ENCODE results near the gene NBEAL1. TPM values are rescaled to one million over a fixed set of nuclear protein-coding genes. Genes with fewer than 3 reads are reported as not detected.
"Not testable (repeated sequence)": the region's sequence is repeated elsewhere in the genome, so short reads cannot be mapped to it uniquely, and the experiment has no call there.

NBEAL1 gene
- polyA plus RNA-seq, 1 donor (not counting 4 experiments of a cell fraction or from before 2014, with no cell fraction given) = 14.7 TPM

- Histone ChIP-seq H3K4me2 (ENCODE audit: control insufficient read depth, extremely low read depth, insufficient read depth, low read depth, low read length) (no peak overlapping the region), H2AFZ (ENCODE audit: control insufficient read depth, low read length) (no peak overlapping the region), H3K9ac (ENCODE audit: control insufficient read depth, extremely low read depth, insufficient read depth, low read length) (no peak overlapping the region), H3K4me1 (ENCODE audit: control insufficient read depth, extremely low read depth, insufficient read depth, low read length) (no peaks in the 10 kb centered on the region), H3K27ac (ENCODE audit: control insufficient read depth, insufficient read depth, low read length) (no peak overlapping the region), H3K79me2 (ENCODE audit: control insufficient read depth, insufficient read depth, low read length) (no peaks in the 10 kb centered on the region), H3K9me3 (ENCODE audit: control insufficient read depth, low read depth, low read length) (no peaks in the 10 kb centered on the region), H4K20me1 (ENCODE audit: control insufficient read depth, extremely low read depth, insufficient read depth, low read length) (no peaks in the 10 kb centered on the region), H3K4me3 (ENCODE audit: control insufficient read depth in 2 of 3, extremely low read depth in 1 of 3, insufficient read depth in 2 of 3, low read depth in 1 of 3, low read length in 3 of 3) (no peak overlapping the region), H3K9me1 (ENCODE audit: control insufficient read depth, extremely low read depth, insufficient read depth, low read length) (no peaks in the 10 kb centered on the region), H3K27me3 (ENCODE audit: control insufficient read depth, extremely low read depth, insufficient read depth, low read length) (no peaks in the 10 kb centered on the region), H3K36me3 (ENCODE audit: control insufficient read depth in 2 of 2, extremely low read depth in 1 of 2, insufficient read depth in 2 of 2, low read length in 2 of 2) (peaks cover 0 to 8% of the 10 kb centered on the region in 2 experiments)
- dilution Hi-C loops (cut with MboI; ENCODE audit: extremely low pct_ligation_motif_present, low sequenced_read_pairs) = no loop called here
- TF ChIP-seq EZH2 (IDR thresholded peaks at IDR 0.05; ENCODE audit: low read length) (no peak), CTCF (optimal IDR thresholded peaks at IDR 0.05 in 1 of 3, IDR thresholded peaks at IDR 0.05 in 1 of 3, conservative IDR thresholded peaks at IDR 0.05 in 1 of 3; ENCODE audit: extremely low read depth in 1 of 3, insufficient read depth in 2 of 3, low read length in 3 of 3) (no peak)
- DNase-seq (ENCODE audit: low read depth, low spot score) (no peak), FAIRE-seq (no peak)
These were observed 134.5 kb downstream of the NBEAL1 start for GRCh38 chr2:203149194-203149593.

DNA sequence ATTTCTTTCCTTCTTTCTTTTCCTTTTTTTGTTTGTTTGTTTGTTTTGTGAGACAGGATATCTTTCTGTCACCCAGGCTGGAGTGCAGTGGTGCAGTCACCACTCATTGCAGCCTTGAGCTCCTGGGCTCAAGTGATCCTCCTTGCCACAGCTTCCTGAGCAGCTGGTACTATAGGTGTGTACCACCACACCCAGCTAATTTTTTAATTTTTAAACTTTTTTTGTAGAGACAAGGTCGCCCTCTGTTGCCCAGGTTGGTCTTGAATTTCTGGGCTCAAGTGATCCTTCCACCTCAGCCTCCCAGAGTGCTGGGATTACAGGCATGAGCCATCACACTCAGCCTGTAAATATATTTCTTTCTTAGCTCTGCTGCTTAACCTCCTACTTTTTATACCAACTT, 140.7 kb downstream of the NBEAL1 start:
- Histone ChIP-seq H3K9me3 (ENCODE audit: control insufficient read depth, low read depth, low read length) (no peaks in the 10 kb centered on the region), H3K9ac (ENCODE audit: control insufficient read depth, extremely low read depth, insufficient read depth, low read length) (no peak overlapping the region), H3K9me1 (ENCODE audit: control insufficient read depth, extremely low read depth, insufficient read depth, low read length) (no peaks in the 10 kb centered on the region), H3K4me2 (ENCODE audit: control insufficient read depth, extremely low read depth, insufficient read depth, low read depth, low read length) (no peak overlapping the region), H3K4me1 (ENCODE audit: control insufficient read depth, extremely low read depth, insufficient read depth, low read length) (no peaks in the 10 kb centered on the region), H3K4me3 (ENCODE audit: control insufficient read depth in 2 of 3, extremely low read depth in 1 of 3, insufficient read depth in 2 of 3, low read depth in 1 of 3, low read length in 3 of 3) (no peak overlapping the region), H3K27me3 (ENCODE audit: control insufficient read depth, extremely low read depth, insufficient read depth, low read length) (no peaks in the 10 kb centered on the region), H4K20me1 (ENCODE audit: control insufficient read depth, extremely low read depth, insufficient read depth, low read length) (no peaks in the 10 kb centered on the region), H2AFZ (ENCODE audit: control insufficient read depth, low read length) (no peak overlapping the region), H3K27ac (ENCODE audit: control insufficient read depth, insufficient read depth, low read length) (no peak overlapping the region), H3K79me2 (ENCODE audit: control insufficient read depth, insufficient read depth, low read length) (no peaks in the 10 kb centered on the region), H3K36me3 (ENCODE audit: control insufficient read depth in 2 of 2, extremely low read depth in 1 of 2, insufficient read depth in 2 of 2, low read length in 2 of 2) (peaks cover 4 to 5% of the 10 kb centered on the region in 2 experiments)
- DNase-seq (ENCODE audit: low read depth, low spot score) (no peak), FAIRE-seq (no peak)
- dilution Hi-C loops (cut with MboI; ENCODE audit: extremely low pct_ligation_motif_present, low sequenced_read_pairs) = no loop called here
- TF ChIP-seq EZH2 (IDR thresholded peaks at IDR 0.05; ENCODE audit: low read length) (no peak), CTCF (optimal IDR thresholded peaks at IDR 0.05 in 1 of 3, IDR thresholded peaks at IDR 0.05 in 1 of 3, conservative IDR thresholded peaks at IDR 0.05 in 1 of 3; ENCODE audit: extremely low read depth in 1 of 3, insufficient read depth in 2 of 3, low read length in 3 of 3) (no peak)

GRCh38 chr2:203162722-203163121, 148.0 kb downstream of the NBEAL1 start:
- dilution Hi-C loops (cut with MboI; ENCODE audit: extremely low pct_ligation_motif_present, low sequenced_read_pairs) = not testable (repeated sequence)

More at GRCh38 chr2:203162722-203163121, 148.0 kb downstream of the NBEAL1 start:
- not testable (repeated sequence) for H3K9me1 ChIP-seq (ENCODE audit: control insufficient read depth, extremely low read depth, insufficient read depth, low read length); H3K4me1 ChIP-seq (ENCODE audit: control insufficient read depth, extremely low read depth, insufficient read depth, low read length); H3K9ac ChIP-seq (ENCODE audit: control insufficient read depth, extremely low read depth, insufficient read depth, low read length); DNase-seq (ENCODE audit: low read depth, low spot score); H3K27me3 ChIP-seq (ENCODE audit: control insufficient read depth, extremely low read depth, insufficient read depth, low read length); H3K27ac ChIP-seq (ENCODE audit: control insufficient read depth, insufficient read depth, low read length); H4K20me1 ChIP-seq (ENCODE audit: control insufficient read depth, extremely low read depth, insufficient read depth, low read length); H3K9me3 ChIP-seq (ENCODE audit: control insufficient read depth, low read depth, low read length); H3K4me3 ChIP-seq (ENCODE audit: control insufficient read depth in 2 of 3, extremely low read depth in 1 of 3, insufficient read depth in 2 of 3, low read depth in 1 of 3, low read length in 3 of 3); H2AFZ ChIP-seq (ENCODE audit: control insufficient read depth, low read length); FAIRE-seq; H3K36me3 ChIP-seq (ENCODE audit: control insufficient read depth in 2 of 2, extremely low read depth in 1 of 2, insufficient read depth in 2 of 2, low read length in 2 of 2); H3K79me2 ChIP-seq (ENCODE audit: control insufficient read depth, insufficient read depth, low read length); H3K4me2 ChIP-seq (ENCODE audit: control insufficient read depth, extremely low read depth, insufficient read depth, low read depth, low read length)
